RCC 7860 (cell line): ENCODE measurements around the gene FBN3.

Experiments
- DNase-seq: peaks from one replicate; pipeline ENCODE4 v3.0.0-alpha.2; 2015; ENCODE audit warnings: low spot score
- FAIRE-seq: peaks from 2 replicates; lab custom pipeline; 2012; peaks lifted over from hg19 to GRCh38; lab: Jason Lieb, UNC

FBN3 gene

GRCh38 chr19:8148410-8149260 is 757 bp downstream of the FBN3 start:
- FAIRE-seq (no peak), DNase-seq (no peak)

GRCh38 chr19:8148088-8148409 is 1.3 kb downstream of the FBN3 start:
- FAIRE-seq (no peak), DNase-seq (no peak)

- no peak for FAIRE-seq
- DNase-seq = no peak
Observed at GRCh38 chr19:8147582-8147978, 1.8 kb downstream of the FBN3 start.

GRCh38 chr19:8146877-8147581 is 2.4 kb downstream of the FBN3 start:
- no peak for FAIRE-seq

GRCh38 chr19:8144273-8144995 is 5.0 kb downstream of the FBN3 start:
- FAIRE-seq = no peak
- no peak for DNase-seq

More at GRCh38 chr19:8146877-8147581, 2.4 kb downstream of the FBN3 start:
- DNase-seq = no peak

- no peak for FAIRE-seq
- no peak for DNase-seq
Observed at GRCh38 chr19:8143041-8143440, 6.4 kb downstream of the FBN3 start.

- FAIRE-seq (no peak), DNase-seq (no peak)
Observed at GRCh38 chr19:8142513-8142900, 6.9 kb downstream of the FBN3 start.

GRCh38 chr19:8141726-8142512 is 7.5 kb downstream of the FBN3 start:
- FAIRE-seq = no peak
- no peak for DNase-seq

GRCh38 chr19:8138201-8138600 is 11.2 kb downstream of the FBN3 start:
- no peak for FAIRE-seq

GRCh38 chr19:8137425-8137824 is 12.0 kb downstream of the FBN3 start:
- no peak for DNase-seq
- FAIRE-seq = no peak

More at GRCh38 chr19:8138201-8138600, 11.2 kb downstream of the FBN3 start:
- no peak for DNase-seq

GRCh38 chr19:8135946-8136618 is 13.3 kb downstream of the FBN3 start:
- no peak for FAIRE-seq
- no peak for DNase-seq

- DNase-seq (no peak), FAIRE-seq (no peak)
Observed at GRCh38 chr19:8132858-8133458, 16.4 kb downstream of the FBN3 start.

GRCh38 chr19:8131517-8131916 is 17.9 kb downstream of the FBN3 start:
- DNase-seq (no peak), FAIRE-seq (no peak)

GRCh38 chr19:8129061-8129618 is 20.3 kb downstream of the FBN3 start:
- FAIRE-seq (no peak), DNase-seq (no peak)

- no peak for FAIRE-seq
- DNase-seq = no peak
Observed at GRCh38 chr19:8128551-8128950, 20.8 kb downstream of the FBN3 start.

GRCh38 chr19:8127311-8127710 is 22.1 kb downstream of the FBN3 start:
- FAIRE-seq (no peak), DNase-seq (no peak)

GRCh38 chr19:8126511-8126910 is 22.9 kb downstream of the FBN3 start:
- DNase-seq (no peak), FAIRE-seq (no peak)

GRCh38 chr19:8126008-8126407 is 23.4 kb downstream of the FBN3 start:
- no peak for DNase-seq
- FAIRE-seq = no peak

GRCh38 chr19:8123683-8124082 is 25.7 kb downstream of the FBN3 start:
- no peak for FAIRE-seq
- DNase-seq = no peak
